Occipital lobe (tissue), 2 donors: ENCODE results near the gene ADAM10. TPM values are rescaled to one million over a fixed set of nuclear protein-coding genes. Genes with fewer than 3 reads are reported as not detected.

ENCODE experiments used
- DNase-seq: peaks from one replicate; lab custom pipeline; 2025; lab: John Stamatoyannopoulos, UW
- total RNA-seq: library from RNA; depleted of rRNA; stranded (reverse); fragments of >200 nt; gene quantifications from one replicate; pipeline ENCODE4 v1.2.3, GENCODE V29; 2014

Gene ADAM10
- total RNA-seq, 1 donor from 2014 or later = 127 TPM

DNA sequence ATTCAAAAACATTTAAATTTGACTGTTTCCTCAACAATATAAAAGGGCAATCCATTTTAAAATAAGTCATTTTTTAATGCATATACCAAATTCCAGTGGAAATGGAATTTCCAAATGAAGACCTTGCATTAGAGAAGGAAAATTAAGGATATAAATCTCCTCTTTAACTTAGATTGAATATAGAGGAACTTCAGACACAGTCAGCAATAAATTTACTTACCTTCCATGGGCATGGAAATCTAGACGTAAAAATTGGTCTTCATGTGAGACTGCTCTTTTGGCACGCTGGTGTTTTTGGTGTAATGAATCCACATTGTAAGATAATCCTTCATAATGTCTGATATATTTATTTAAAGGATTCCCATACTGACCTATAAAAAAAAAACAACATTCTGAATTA lies 32.1 kb downstream of the ADAM10 start:
- DNase-seq = no peak

DNA sequence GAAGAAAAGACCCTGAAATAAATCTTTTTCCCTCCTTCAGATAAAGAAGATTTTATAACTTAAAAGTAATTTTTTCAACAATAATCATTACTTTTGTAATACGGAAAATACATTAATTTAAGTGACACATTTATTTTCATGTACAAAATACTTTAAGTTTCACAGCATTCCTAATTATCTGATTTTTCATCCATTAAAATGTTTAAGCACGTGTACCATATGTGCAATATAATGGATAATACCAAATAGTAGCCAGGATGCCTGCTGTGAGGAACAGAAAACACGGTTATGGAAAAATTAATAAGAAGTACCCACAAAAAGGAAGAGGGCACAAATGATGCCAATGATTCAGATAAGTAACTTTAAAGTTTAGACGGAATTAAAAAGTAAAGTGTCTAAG lies 33.5 kb downstream of the ADAM10 start:
- DNase-seq = no peak

DNA sequence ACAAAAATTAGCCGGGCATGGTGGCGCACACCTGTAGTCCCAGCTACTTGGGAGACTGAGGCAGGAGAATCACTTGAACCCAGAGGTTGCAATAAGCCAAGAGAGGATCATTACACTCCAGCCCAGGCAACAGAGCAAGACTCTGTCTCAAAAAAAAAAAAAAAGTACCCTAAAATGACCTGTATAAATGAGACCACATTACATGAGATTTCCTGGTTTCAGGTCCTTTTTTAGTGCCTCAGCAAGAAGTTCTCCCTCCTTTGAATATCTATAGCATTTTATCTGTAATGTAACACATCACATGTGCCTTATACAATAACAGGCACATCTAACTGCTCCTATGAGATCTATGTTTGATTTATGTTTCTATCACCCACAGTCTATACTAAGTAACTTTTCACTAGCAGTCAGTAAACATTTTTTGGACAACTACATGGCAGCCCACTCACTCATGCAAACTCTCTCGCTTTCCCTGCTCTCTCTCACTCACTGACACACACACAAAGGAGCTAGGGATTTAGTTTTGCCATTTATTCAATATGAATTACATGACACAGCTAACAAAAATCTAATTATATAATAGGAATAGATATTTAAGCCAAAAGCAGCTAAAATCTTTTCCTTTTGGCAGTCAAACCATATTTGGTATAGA lies 34.1 kb downstream of the ADAM10 start:
- no peak for DNase-seq

DNA sequence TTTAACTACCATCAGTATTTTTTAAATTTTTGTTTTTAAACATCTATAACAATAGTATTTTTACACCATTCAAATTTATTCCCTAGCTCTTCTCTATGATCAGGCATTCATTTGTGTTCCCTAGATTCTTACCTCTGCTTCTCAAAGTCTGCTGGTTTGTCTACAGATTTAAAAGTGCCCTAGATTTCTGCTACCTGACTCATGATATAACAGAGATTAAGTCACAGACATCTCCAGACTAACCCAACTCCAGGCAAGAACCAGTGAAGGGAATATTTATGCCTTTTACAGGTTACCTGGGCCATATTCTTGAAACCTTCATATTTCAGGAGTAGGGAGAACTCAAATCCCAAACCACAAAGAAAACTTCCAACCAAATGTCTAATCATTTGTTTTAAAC lies 38.8 kb downstream of the ADAM10 start:
- DNase-seq = no peak

DNA sequence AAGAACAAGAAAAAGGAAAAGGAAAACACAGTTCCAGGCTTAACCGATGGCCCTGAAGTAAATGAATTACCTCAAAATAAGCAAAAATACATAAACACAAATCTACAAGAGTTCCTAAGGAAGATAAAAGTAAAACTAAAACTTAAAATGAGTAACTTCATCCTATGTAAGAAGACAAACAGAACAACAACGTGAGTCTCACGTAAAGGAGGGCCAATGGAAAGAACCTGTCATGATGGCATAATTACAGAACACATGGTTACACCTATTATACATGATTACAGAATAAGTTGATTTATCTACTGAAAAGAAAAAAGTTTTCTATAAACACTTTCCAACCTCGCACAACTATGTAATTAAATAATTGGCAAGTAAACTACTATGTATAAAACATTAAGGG lies 42.1 kb downstream of the ADAM10 start:
- DNase-seq = no peak

DNA sequence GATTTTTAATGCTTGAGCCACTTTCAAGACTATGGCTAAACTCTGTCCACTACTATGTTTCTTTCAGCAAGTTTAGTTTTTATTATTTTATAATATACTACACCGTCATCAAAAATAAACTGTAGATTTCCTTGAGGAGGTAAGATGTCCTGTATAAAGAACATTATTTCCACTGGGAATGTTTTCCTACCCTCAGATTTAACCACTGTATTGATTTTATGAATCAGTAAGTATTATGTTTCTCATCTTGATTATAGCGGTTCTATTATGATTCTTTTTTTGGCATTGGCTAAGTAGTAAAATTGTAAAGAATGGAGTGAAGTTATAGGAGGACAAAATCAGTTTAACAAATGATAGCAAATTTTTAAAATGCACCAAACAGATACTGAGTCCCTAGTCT lies 44.4 kb downstream of the ADAM10 start:
- DNase-seq = no peak

DNA sequence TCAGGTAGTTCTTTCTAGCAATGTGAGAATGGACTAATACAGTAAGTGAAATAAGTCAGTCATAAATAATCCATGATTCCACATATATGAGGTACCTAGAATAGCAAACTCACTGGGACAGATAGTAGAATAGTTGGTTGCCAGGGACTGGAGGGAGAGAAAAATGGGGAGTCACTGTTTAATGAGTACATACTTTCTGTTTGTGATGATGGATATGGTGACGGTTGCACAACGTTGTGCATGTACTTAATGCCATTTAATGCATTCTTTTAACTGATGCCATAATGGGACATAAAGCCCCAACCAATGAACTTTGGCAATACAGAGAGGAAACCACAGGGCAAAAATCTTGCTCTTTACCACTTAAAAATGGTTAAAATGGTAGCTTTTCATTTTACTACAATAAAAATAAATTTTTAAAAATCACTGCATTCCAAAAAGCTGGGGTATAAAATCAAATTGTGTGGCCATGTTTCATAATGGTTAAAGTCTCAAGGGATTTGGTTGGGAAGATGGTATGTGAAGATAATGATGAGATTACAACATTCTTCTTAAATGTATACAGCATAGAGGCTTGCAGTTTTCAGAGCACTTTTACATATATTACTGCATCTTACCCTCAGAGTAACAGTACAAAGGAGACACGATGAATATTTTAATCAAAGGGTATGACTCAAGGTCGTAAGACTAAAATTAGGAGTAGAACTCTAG lies 45.2 kb downstream of the ADAM10 start:
- no peak for DNase-seq

DNA sequence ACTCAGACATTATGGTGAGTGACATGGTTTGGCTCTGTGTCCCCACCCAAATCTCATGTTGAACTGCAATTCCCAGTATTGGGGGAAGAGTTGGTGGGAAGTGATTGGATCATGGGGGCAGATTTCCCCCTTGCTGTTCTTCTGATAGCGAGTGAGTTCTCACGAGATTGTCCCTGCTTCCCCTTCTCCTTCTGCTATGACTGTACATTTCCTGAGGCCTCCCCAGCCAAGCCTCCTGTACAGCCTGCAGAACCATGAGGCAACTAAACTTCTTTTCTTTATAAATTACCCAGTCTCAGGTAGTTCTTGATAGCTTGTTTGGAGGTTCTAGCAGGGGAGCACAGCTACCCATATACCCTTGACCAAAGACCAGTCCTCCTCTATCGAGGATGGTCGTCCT lies 45.9 kb downstream of the ADAM10 start:
- DNase-seq = no peak

DNA sequence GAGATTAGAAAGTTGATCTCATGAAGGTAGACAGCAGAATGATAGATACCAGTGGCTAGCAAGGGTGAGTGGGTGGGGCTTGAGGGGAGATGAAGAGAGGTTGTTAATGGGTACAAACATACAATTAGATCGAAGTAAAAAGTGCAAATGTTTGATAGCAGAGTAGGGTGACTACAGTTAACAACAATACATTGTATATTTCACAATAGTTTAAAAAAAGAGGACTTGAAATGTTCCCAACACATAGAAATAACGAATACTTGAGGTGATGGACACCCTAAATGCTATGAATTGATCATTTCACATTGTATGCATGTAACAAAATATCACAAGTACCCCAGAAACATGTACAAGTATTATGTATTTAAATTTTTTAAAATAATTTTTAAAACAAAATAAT lies 47.3 kb downstream of the ADAM10 start:
- no peak for DNase-seq

DNA sequence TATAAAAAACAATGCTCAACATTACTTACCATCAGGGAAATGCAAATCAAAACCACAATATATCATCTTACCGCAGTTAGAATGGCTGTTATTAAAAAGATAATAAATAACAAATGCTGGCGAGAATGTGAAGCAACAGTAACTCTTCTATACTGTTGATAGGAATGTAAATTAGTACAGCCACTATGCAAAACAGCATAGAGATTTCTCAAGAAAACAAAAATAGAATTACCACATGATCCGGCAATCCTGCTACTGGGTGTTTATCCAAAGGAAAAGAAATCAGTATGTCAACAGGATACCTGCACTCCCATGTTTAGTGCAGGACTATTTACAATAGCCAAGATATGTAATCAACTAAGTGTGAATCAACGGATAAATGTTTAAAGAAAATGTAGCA lies 48.1 kb downstream of the ADAM10 start:
- DNase-seq = no peak

DNA sequence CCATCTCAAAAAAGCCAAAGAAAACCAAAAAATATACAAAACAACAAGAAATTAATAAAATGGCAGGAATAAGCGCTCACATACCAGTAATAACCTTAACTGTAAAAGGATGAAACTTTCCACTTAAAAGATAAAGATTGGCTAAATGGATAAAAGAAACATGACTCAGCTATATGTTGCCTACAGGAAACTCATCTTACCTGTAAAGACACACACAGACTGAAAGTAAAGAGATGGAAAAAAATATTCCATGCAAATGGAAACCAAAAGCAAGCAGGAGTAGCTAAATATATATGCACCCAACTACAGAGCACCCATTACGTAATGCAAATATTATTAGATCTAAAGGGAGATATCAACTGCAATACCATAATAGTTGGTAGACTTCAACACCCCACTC lies 49.7 kb downstream of the ADAM10 start:
- no peak for DNase-seq

DNA sequence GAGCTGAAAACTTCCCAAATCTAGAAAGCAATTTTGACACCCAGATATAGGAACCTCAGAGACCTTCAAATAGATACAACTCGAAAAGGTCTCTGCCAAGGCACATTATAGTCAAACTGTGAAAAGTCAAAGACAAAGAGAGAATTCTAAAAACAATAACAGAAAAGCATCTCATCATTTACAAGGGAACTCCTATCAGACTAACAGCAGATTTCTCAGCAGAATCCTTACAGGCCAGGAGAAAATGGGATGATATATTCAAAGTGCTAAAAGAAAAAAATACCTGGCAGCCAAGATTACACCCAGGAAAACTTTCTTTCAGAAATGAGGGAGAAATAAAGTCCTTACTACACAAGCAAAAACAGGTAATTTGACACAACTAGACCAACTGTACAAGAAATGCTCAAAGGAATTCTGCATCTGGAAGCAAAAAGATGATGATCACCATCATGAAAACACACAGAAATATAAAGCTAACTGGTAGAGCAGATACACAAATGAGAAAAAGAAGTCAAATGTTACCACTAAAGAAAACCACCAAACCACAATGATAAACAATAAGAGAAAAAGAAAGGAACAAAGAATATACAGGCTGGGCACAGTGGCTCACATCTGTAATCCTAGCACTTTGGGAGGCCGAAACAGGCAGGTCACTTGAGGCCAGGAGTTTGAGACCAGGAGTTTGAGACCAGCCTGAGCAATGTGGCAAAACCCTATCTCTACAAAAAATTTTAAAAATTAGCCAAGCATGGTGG lies 50.4 kb downstream of the ADAM10 start:
- no peak for DNase-seq

DNA sequence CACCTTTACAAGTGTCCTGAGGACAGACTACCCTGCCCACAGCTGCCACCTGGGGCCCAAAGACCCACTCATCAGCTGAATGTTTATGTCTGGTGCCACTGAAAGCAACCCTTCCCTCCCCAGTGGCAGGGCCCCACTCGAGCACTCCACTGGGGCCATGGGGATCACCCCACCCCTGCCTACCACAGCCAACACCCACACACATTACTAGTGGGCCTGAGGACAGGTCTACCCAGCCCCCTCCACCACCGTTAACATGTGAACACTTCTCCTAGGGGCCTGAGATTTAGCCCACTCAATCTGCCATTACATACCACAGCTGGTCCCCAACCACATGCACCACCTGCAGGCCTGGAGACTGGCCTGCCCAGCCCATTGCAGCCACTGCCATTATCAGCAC lies 52.3 kb downstream of the ADAM10 start:
- no peak for DNase-seq

DNA sequence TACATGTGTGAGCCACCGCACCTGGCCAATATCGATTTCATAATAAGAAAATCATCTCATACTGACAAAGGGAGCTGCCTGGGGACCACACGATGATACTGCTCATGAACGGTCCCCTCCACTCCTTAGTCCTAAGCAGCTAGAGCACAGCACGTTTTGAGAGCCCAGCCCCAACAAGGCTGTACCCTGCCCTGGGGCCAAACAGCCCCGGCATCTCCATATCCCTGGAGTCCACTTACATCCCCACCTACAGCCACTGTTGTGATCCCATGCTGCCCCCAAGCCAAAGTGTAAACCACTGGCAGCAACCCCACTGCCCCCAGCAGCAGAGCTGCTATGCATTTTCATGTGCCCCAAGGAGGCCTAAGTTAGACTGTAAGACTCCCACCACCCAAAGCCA lies 52.8 kb downstream of the ADAM10 start:
- no peak for DNase-seq

DNA sequence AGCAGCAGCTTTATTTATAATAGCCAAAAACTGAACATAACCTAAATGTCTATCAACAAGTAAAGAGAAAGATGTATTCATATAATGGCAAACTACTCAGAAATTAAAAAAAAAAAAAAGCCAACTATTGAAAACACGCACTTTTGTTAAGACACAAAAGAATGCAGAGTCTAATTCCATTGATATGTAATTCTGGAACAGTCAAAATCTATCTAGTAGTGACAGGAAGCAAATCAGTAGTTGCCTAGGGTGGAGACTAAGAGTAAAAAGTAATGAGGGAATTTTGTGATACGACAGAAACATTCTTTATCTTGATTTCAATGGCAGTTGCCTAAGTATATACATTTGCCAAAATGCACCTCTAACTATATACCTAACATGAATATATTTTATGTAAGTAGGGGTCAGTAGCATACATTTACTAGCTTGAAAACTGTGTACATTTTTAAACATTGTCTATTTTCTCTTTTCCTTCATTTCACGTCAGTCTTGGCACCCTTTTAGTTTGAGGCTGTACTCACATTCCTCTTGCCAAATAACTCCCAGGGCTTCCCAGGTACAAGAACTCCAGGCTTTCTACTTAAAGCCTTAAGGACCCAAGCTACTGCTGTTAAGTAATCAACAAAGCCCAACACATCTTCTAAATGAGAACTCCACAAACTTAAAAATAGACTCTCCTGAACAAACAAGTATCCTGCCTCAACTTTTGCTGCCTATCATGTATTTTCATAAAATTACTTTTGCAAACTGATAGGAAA lies 54.7 kb downstream of the ADAM10 start:
- no peak for DNase-seq

DNA sequence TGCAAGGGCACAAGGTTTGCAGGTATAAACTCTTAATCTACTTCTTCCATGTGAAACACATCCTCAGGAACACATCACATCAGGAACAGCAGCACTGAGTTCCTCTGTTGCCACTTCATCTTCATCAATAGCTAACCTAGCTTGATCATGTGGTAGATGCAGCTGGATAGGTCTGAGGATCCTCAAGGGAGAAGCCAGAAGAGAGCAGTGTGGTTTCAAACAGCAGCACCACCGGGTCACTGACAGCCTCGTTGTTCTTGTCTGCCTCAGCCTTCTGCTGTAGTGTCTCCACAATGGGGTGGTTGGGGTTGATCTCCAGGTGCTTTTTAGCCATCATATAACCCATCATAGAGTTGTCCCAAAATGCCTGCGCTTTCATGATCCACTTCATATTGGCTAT lies 58.8 kb downstream of the ADAM10 start:
- DNase-seq = no peak

DNA sequence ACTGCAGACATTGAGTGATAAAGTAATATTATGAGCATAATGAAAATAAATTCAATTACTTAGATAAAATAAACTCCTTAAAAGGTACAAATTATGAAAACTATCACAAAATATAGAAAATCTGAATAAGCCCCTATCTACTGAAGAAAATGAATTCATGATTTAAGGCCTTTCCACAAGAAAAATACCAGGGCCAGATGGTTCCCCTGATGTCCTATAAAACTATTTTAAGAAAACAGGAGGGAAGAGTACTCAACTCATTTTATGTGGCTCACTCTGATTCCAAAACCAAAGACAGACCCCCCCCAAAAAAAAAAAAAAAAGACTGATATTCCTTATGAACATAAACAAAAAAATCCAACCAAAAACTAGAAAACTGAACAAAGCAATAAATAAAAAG lies 59.9 kb downstream of the ADAM10 start:
- no peak for DNase-seq

DNA sequence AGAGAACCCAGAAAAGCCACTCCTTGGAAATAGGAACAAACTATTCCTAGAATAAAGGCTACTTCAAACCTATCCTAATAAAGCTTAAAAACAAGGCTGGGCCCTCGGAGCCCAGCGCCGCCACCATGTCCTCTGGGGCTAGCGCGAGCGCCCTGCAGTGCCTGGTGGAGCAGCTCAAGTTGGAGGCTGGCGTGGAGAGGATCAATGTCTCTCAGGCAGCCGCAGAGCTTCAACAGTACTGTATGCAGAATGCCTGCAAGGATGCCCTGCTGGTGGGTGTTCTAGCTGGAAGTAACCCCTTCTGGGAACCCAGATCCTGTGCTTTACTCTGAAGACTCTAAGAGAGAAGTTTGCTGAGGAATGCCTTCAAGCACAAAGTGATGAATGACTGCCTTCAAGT lies 63.2 kb downstream of the ADAM10 start:
- no peak for DNase-seq

DNA sequence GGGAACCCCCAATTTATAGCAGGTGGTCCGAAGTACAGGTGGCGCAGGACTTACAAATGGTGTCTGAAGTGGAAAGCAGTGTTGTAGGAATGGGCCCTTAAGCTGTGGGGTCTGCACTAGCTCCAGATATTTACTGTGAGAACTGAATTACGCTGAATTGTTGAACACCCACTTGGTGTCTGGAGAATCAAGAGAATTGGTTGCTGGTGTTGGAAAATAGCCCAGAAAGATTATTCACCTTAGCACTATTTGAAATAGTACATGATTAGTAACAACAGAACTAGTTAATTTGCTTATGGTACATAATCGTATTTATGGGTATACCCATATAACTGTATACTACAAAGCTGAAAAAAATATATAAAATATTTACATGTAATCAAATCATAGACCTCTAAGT lies 64.8 kb downstream of the ADAM10 start:
- no peak for DNase-seq

DNA sequence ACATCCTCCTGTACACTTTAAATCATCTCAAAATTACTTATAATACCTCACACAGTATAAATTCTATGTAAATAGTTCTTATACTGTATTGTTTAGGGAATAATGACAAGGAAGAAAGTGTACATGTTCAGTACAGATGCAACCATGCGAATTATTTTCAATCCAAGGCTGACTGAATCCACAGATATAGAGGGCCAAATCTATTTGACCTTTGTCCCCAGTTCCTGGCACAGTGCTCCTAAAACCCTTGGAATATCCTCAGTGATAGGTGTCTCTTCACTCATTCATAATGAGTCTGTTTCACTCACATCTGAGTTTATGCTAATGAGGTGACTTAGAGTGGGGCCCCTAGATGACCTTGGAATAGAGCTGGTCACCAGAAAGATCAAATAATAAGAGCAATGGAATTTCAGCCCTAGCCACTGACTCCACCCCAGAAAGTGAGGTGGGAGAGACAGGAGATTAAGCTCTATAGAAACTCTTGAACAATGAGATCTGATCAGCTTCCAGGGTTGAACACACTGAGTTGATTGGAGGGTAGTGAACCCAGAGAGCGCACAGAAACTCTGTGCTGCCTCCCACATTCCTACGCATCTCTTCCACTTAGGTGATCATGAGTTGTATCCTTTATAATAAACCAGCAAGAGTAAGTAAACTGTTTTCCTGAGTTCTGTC lies 65.3 kb downstream of the ADAM10 start:
- no peak for DNase-seq

DNA sequence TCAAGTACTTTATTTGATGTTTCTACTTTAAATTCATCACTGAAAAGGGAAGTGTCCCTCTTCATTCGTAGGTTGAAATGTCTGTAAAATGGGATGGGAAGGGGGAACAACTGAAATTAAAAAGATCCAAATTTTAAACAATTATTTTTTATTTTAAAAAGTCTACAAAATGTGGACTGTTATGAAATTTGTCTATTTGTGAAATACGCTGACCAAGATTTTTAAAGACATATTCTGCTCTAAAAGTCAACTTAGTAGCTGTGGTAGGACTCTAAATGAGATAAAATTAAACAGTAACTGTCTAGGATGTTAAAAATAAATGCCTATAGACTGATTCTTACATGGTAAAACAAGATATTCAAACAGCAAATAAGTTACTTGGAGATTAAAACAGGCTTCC lies 67.3 kb downstream of the ADAM10 start:
- DNase-seq = no peak

DNA sequence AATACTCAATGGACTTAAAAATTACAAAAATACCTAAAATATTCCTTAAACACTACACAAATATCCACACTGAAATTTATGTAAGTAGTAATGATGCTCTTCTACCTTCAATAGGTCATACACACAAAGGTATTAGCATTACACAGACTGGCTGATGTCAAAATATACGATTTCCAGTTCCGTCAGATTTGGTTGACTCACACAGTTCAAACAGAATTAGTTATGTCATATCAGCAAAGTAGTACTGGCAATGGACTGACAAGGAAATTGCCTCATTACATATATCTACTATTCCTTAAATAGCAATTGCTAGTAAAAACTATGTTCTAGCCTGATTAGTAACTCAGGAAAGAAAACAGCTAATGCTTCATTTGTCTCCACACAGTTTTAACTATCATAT lies 70.8 kb downstream of the ADAM10 start:
- no peak for DNase-seq
